HG03108 (cell line): ENCODE measurements around the gene SERPINI2.

Experiments
- ATAC-seq: cut with Tn5 transposase; IDR thresholded peaks from one replicate; pipeline ENCODE4 v1.9.1; 2021; ENCODE audit warnings: moderate library complexity; ENCODE audit not compliant: unreplicated experiment

SERPINI2 gene

DNA sequence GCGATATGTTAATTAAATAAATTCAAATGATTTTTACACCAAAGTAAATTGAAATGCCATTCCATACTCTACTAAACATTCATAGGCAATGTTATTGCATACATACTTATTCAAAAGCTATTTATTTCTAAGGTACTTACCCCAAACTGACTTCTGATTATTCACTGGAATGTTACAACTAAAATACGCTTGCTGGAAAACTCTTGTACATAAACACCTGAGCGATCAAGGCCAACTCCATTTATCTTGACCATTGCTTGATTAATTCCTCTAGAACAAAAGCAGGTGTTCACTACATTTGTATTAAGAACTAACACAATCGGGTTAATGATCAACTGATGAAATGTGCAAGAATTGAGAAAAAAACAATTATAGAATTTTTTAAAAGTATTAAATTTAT, at the start of gene SERPINI2:
Gene SERPINI2, minus strand, starts transcription at position 180 of the 400 bp plus-strand sequence. CDS start 2,208 bp downstream, outside the sequence.
- ATAC-seq, result no peak

GRCh38 chr3:167521006-167521355, 47.1 kb upstream of the SERPINI2 start:
- no peak for ATAC-seq

- no peak for ATAC-seq
These were observed 46.6 kb upstream of the SERPINI2 start for GRCh38 chr3:167520266-167521005.

DNA sequence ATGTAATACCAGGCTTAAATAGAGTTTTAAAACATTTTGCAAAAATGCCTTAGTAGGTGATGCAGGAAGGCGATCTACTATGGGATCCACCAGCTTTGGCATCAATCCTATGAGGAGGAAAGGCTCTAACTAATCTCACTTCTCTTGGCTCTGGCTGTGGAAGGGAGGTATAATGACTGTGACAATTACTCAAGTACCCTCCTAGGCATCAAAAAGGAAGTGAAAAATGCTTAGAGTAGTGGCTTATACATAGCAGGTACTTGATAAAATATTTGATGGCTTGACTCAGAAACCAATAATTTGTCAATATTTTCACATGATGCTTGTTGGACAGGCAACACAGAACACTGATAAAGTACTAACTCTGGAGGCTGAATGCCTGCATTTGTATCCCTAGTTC, 34.1 kb upstream of the SERPINI2 start:
- no peak for ATAC-seq

GRCh38 chr3:167502401-167502800, 28.6 kb upstream of the SERPINI2 start:
- no peak for ATAC-seq

DNA sequence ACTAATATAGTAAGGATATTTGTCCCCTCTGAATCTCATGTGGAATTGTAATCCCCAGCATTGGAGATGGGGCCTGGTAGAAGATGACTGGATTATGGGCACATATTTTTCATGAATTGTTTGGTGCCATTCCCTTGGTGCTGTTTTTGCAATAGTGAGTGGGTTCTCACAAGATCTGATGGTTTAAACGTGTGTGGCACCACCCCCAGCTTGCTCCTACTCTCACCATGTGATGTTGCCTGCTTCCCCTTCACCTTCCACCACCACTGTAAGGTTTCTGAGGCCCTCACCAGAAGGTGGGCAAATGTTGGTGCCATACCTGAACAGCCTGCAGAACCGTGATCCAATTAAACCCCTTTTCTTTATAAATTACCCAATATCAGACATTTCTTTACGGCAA, 28.1 kb upstream of the SERPINI2 start:
- no peak for ATAC-seq

GRCh38 chr3:167497903-167498302, 24.1 kb upstream of the SERPINI2 start:
- ATAC-seq, result no peak

GRCh38 chr3:167493244-167493643, 19.4 kb upstream of the SERPINI2 start:
- no peak for ATAC-seq

DNA sequence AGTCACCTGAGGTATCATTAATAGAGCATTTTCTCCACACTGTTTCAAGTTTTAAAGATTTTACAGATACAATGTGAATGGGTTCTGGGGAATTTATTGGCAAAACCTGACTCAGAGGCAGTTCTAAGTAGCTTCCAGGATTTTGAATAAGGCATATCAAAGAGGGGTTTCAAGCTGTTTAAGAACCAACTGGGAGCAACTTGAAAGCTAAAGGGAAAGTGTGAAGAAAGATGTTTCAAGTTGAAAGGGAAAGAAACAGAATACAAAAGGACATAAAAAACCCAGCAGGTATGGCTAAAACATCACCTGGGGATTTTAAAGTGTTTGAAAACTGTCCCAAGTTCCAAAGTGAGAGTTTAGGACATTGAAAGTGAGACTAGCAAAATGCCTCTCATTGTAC, 17.8 kb upstream of the SERPINI2 start:
- ATAC-seq, result no peak

DNA sequence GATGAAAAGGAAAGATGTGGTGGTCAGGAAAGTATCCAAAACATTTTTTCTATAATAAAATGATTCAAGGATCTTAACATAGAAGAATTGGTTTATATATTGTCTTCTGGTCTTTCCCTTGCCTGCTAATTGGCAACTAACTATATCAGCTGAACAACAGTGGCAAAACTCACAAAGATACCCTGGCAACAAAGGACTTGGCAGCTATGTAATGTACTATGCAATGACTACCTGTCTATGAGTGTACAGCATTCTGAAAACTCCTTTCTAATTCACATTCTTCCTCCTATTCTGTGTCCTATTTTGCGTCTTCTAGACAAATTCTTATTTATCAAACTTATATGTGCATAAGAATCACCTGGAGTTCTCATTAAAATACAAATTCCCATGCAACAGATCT, 15.7 kb upstream of the SERPINI2 start:
- ATAC-seq, result no peak

DNA sequence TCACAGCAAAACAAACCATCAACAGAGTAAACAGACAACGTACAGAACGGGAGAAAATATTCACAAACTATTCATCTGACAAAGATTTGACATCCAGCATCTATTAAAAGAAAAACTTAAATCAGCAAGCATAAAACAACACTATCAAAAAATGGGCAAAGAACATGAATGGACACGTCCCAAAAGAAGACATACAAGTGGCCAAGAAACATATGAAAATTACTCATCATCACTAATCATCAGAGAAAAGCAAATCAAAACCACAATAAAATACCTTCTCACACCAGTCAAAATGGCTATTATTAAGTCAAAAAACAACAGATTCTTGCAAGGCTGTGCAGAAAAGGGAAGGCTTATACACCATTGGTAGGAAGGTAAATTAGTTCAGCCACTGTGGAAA, 13.7 kb upstream of the SERPINI2 start:
- no peak for ATAC-seq

- ATAC-seq, result no peak
These were observed 10.7 kb upstream of the SERPINI2 start for GRCh38 chr3:167484551-167484950.

GRCh38 chr3:167483708-167484475, 10.1 kb upstream of the SERPINI2 start:
- no peak for ATAC-seq

GRCh38 chr3:167481164-167481563, 7.3 kb upstream of the SERPINI2 start:
- no peak for ATAC-seq

GRCh38 chr3:167480748-167481147, 6.9 kb upstream of the SERPINI2 start:
- no peak for ATAC-seq

DNA sequence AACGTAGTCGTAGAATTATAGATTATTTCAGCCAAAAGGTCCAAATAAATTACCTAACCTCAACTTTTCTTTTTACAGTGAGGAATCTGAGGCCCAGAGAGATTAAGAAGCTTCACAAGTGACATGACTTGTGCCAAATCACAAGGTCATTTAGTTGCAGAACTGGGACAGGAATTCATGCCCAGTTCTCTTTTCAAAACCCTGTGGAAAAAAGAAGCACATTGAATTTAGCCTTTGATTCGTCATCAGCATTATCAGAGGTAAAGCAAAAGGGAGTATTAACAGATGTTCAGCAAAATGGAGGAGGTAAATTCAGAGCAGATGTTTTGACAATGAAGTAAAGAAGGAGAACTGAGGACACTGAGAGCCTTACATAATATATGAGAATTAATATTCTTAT, 4.5 kb downstream of the SERPINI2 start:
- ATAC-seq, result no peak

DNA sequence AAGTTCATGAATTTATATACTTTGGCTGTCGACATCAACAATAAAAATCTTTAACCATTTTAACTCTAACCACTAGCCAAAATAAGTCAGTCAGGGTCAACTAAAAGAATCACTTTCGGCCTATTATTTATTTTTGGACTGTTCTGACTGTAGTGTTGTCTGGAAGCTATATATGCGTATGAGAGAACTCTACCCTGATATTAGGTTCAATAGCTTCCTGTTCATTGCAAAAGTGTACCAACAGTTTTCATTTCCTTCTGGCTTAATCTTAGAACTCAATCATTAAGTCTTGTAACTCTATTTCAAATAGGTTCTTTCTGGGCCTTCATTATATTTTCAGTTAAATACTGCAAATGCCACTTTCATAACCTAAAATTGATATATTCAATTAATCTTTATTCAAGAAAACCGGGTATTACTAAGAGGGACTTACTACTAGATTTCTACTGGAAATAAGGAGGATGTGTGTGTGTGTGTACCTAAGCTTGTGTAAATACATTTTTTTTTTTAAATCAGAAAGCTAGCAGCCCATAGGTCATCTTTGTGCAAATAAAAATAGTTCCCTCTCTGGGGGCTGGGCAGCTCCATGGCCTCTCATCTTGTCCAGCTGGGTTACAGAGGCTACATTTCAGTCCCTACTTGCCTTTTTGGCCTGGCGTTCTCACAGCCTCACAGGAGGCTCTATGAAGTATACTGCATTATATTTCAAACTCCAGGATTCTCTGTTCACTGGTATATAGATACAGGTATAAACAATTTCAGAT, 5.8 kb downstream of the SERPINI2 start:
- ATAC-seq, result no peak

DNA sequence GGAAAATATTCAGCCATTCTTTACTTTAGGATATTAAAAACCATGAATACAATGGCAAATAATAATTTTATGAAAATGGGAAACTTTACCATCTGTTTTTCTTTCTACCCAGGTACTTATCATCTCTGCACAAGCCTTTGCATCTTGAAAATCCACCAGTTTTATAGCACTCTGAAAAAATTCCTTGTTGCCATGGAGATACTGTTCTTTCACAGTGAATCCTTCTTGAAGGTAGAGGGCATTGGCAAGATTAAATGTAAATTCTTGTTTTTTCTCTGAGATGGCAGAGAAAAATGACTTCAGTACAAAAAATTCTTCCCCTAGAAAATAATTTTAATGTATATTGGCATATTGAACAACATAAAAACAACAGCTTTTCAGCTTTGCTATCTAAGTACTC, 6.9 kb downstream of the SERPINI2 start:
- no peak for ATAC-seq

DNA sequence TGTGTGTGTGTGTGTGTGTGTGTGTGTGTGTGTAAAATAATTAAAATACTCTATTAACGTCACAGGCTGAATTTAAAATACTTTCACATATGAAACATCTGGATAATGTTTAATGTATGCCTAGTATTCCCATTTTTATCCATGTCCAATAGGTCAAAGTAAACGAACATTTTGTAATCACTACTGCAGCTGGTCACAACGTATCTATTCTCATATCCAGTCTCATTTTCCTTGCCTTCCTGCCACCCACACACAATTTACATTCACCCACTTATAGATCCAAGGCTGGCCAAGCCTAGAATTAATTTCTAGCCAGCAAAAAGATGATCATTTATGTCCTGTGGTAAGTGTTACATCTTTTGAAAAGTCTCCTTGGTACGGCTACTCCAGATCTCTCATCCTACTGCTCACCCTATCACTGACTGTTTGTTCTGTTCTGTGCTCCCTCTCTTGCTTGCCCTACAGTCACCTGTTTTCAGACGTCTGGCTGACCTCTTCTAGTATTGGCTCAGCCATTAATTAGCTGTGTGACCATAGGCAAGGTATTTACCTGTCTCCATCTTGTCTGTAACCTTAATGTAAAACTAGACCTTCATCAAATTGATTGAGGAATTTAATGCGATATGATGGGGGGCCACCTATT, 17.6 kb downstream of the SERPINI2 start:
- ATAC-seq, result no peak

GRCh38 chr3:167453815-167454214, 20.0 kb downstream of the SERPINI2 start:
- ATAC-seq, result no peak

GRCh38 chr3:167451282-167451681, 22.6 kb downstream of the SERPINI2 start:
- no peak for ATAC-seq
